Dedifferentiated amniotic fluid mesenchymal stem cell (primary cell): ENCODE measurements around the gene PKP4.

Source experiments
- DNase-seq: peaks from one replicate; pipeline ENCODE4 v3.0.0-alpha.2; 2016; ENCODE audit errors: extremely low spot score

The PKP4 gene

DNA sequence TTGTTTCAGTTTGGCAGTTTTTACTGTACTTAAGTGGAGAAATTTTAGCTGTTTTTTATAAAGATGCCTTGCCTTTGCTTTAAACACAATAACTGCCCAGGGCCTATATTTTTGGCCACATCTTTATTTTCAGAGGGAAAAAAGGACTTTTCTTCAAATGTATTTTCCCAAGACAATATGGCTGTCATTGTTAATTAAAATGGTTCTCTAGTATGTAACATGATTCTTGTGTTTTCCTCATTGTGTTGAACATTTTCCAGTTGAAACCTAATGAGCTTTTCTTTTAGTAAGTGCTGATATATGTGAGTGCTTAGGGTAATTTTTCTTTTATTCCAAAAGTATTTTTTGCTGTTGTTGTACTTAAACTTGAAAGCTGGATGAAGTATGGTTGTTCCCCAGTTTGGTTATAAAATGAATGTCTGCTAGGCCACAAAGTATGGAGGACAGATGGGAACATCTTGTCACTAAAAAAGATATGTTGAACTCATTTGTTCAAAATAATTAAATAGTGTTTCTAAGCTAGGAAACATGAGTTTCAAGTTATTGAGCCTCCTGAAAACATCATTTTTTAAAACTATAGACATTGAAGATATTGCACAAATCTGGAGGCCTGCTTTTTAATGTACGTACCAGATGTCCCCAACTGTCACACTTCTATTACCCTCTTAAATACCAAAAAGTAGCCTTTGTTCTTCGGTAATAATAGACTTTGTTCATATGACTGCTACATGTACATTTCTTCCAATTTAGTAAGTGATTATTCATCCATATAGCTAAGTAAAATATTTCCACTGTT lies 190.9 kb downstream of the PKP4 start:
- DNase-seq, result no peak

DNA sequence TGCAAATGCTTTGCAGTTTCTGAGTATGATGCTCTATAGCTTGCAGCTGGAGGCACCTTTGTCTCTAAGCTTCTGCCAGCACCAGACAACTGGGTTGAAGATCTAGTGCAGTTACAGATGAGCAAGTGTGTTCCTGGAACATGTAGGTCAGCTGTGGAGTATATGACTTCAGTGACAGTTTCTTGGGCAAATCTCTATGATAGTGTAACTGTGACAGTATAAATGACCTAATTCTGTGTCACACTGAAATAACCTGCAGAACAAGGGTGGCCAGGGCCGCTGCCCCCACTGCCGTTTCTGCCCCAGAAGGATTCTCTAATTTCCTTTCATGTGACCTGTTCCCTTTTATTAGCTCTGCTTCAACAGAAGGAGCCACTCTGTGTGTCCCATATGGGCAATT lies 193.1 kb downstream of the PKP4 start:
- DNase-seq, result no peak

DNA sequence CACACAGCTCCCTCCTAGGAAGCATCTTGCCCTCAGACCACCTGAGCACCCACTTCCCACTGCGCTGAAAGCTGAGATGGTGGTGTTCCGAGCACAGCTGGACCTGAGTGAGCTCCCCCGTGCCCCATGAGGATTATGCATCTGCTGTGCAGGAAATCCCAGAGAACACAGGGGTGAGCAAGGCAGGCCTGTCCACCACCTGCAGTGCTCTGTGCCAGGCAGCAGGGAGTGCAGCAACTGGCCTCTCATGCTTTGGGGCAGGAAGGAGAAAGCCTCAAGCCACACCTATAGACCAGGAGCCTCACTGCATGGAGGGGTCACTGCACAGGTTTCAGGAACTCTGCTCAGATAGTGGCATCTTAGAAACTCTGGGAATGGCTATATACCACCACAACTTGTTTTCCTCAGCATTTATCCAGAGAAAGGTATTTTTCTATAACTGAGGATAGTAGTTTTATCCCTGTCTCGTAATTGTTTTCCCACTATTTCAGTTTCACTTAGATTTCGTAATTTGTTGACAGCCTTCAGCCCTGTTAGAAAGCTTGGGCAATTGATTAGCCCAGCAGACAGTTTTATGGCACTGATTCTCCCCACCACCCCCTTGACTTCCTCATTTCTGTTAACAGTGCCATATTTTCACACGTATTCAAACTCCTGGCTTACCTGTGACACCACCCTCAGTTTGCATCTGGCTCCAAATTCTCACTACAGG lies 194.1 kb downstream of the PKP4 start:
- no peak for DNase-seq

DNA sequence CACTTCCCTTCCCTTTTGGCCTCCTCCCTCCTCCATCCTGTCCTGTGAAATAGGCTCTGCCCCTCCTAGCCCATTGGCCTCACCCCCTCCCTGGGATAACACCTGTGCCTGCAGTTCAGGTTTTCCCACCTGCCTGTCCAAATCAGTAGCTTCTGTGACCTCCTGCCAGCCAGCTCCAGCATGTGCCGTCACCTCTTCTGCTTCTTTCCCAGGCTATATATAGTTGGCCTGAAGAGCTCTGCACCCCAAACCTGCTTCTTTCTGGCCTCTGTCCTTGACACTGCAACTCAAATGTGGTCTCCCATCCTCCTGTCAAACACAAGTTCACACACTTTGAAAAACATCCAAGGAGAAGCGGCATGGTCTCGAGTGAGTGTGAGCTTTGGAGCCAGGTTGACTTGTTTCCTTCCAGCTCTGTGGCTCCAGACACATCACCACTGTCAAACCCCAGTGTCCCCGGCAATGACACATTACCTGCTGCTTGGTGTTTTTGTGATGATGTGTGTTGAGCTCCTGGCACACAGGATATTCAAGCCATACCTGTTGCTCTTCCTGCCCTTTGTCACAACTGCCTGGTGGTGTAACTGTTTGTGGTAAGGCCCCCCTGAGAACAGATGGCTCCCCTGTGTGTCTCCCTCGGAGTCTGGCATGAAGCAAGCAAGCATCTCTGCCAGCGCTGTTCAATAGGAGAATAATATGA lies 194.8 kb downstream of the PKP4 start:
- no peak for DNase-seq

DNA sequence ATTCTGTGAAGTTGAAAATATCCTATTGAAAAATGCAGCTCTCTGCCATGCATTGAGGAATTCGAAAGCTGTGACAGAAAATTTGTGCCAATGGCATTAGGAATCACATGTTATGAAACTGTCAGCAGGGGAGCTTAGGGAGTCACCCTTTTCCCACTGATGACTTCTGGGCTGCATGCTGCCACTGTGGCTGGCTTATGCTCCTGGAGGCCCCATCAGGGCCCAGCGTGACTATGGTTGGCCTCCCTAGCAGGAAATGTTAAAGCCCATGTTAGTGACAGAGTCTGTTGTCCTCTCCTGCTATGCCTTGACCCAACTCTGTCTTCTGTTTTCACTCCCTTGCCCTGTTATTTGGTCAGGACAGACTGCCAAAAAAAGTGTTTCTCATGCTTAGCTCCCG lies 198.9 kb downstream of the PKP4 start:
- DNase-seq, result no peak

DNA sequence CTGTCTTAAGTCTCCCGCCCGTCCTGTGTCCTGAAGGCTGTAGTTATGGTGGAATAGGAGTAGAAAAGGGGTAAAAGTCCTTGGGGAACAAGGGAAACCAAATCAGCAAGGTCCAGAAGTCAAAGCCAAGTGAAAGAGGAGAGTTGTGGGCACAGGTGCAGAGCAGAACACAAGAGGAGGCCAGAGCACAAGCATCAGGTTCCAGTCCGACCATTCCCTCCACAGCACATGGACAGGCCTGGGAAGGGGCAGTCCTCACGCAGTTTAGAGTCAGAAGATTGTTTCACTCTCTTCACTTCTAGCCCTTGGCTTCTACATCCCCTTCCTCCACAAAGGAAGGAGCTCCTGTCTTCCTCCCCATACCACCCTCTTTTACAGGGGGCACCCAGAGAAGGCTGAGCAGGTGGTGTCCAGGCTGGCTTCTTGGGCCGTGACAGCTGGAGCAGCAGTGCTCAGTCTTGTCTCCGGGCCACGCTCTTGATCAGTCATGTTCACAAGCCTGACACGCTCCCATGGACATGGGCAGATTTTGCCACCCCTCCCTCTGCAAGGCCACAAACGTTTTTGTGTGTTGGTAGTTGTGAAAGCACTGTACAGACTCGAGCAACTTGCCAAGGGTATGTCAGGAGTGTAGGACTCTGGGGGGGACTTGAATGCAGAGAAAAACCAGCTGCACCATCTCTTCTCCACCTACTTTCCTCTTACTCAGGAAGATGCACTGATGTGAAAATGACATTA lies 199.9 kb downstream of the PKP4 start:
- DNase-seq, result no peak

DNA sequence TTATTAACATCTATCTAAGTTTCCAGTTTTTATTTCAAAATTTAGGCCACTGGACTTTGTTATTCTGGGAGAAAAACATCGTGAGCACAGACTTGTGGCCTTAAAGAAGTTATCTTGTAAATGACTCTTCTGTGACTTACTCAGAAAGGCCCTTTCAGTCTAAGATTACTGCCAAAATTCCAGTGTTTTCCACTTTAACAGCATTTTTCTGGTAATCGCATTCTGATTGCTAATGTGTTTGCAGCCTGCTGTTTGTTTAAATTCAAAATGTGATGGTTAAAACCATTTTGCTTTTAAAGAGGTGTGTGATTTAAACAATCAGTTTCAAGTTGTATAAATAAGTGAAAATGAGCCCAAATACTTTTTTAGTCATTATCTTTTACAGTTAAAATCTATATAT lies 201.6 kb downstream of the PKP4 start:
- DNase-seq, result no peak

DNA sequence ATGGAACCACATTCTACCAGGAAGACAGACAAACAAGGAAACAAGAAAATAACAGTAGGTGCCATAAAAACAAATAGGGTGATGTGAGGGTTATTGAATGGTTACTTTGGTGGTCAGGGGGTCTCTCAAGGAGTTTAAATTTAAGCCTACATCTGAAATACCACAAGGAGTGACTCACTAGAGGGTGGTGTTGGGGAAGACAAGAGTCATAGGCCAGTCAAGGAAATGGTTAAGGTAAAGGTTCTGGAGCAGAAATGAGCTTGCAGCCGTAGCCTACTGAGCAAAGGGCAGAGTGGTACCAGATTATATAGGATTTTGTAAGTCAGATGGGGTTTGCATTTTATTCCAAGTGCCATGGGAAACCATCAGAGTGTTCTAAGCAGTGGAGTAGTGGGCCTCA lies 202.7 kb downstream of the PKP4 start:
- no peak for DNase-seq

DNA sequence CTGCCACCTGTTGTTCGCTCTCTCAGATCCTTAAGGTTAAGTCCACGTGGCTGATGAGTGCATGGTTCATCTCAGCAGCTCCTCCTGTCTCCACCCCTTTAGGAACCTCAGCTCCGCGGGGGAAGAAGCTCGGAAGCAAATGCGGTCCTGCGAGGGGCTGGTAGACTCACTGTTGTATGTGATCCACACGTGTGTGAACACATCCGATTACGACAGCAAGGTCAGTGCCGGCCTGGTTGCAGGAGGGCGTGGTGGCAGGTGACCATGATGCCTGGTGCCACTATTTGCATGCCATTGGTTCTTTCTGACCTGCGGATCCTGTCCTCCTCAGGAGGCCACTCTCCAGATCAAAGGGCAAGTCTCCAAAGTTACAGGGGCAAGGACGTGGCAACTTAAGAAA lies 204.5 kb downstream of the PKP4 start:
- DNase-seq, result no peak

DNA sequence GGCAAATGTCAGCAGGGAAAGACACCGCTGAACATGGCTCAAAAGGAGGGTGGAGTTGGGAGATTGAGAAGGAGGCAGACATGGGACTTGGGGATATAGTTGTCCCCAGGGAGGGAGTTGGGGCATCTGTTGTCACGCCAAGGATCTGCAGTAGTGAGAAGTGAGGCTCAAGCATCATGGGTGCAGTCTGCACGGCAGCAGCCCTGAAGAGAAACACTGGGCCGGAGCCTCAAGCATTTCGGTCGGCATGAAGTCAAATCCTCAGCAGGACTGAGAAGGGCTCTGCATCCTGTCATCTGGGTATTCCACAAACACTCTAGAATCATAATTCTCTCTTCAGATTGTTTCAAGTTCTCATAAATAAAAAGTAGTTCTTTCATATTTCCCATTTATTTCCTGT lies 205.7 kb downstream of the PKP4 start:
- no peak for DNase-seq

DNA sequence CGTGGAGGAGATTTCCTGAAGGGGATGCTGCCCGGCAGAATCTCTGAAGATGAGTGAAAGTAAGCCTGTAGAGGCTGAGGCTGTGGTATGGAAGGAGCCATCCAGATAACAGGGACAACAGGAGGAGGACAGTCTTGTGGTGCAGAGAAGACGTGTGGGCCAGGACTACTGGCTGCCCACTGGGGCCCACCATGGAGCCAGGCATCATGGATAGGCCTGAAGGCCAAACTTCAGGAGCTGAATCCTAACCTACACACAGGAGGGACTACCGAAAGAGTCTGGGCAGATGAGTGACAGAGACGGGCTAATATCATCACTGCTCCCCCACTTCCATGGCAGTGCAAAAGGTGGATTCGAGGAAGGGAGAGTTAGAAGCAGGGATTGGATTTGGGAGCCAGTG lies 207.0 kb downstream of the PKP4 start:
- DNase-seq, result no peak

DNA sequence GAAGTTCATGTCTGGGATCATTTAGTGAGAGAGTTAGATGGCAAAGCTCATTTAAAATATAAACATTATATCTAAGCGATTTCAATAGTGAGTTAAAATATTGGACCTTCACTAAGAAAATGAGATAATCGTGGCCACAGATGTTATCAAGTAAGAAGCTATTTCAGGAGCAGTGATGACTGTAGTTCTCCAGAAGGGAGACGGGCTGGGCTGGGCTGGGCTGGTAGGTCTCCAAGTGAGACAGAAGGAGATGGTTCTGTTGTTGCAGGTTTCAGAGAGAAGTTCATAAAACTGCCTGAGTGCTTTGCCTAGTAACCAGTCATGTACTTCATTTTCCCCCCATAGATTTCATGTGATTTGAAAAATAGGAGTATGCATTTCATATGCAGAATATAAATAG lies 208.2 kb downstream of the PKP4 start:
- DNase-seq, result peak; percentile 33

DNA sequence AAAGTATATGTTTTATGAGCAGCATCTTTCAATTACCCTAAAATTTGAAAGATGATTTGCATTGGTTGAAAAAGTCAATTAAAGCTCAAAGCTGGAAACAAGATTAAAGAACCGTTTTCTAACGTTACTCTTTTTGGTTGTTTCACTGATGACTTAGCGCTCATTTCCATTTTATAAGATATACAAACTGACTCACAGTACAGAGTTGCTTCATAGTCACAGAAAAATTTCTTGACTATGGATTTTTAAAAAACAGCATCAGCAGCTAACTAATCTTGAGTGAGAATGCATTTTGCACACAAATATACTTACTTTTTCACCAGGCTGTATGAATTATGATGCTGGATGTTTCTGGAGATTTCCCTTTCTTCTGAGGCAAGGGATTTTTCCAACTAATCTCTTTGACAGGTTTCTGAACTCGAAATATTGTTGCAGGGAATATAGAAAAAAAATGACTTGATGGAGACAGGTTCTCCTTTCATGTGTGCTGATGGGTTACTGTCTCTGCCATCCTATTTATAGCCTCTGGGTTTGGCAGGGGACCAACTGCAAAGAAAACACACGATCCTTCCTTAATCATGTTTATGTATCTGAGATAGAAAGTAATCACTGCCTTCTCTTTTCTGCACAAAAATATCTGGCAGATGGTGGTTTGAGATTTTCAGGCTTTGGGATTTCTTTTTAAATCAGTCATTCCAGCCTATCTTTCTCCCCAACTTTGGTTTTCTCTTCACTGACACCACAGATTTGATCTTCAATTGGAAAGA lies 209.0 kb downstream of the PKP4 start:
- DNase-seq, result peak; percentile 25

DNA sequence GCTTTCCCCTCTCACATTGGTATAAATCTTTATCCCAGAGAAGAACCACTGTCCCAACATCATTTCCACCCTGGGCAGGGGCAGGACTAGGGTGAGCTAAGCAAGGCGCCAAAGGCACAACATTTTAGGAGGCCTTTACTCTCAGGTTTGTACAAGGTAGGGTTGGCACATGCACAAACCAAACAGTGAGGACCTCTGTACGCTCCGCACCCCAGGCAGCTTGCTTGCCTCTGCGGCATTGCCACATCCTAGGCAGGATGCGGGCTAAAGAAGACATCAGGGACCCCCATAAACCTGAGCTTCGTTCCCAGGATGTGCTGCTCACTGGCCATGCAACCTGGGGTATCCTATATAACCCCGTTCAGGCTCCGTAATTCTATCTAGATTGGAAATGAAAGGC lies 210.2 kb downstream of the PKP4 start:
- no peak for DNase-seq

DNA sequence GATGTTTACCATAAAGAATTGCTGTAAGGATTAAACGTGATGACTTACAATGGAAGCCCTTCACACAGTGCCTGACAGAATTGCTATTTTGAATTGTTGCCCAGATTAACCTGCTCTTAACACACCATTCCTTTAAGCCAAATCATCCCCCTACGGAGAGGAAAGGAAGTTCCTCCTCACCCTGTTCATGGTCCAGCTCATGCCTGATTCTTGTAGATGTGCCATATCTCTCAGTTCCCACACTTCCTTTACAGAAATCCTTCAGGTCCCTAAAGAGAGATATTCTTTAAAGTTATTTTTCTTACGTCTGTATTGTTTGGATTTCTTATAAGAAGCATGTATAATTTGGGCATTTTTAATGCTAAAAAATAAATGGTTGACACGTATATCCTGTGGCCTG lies 210.8 kb downstream of the PKP4 start:
- no peak for DNase-seq

DNA sequence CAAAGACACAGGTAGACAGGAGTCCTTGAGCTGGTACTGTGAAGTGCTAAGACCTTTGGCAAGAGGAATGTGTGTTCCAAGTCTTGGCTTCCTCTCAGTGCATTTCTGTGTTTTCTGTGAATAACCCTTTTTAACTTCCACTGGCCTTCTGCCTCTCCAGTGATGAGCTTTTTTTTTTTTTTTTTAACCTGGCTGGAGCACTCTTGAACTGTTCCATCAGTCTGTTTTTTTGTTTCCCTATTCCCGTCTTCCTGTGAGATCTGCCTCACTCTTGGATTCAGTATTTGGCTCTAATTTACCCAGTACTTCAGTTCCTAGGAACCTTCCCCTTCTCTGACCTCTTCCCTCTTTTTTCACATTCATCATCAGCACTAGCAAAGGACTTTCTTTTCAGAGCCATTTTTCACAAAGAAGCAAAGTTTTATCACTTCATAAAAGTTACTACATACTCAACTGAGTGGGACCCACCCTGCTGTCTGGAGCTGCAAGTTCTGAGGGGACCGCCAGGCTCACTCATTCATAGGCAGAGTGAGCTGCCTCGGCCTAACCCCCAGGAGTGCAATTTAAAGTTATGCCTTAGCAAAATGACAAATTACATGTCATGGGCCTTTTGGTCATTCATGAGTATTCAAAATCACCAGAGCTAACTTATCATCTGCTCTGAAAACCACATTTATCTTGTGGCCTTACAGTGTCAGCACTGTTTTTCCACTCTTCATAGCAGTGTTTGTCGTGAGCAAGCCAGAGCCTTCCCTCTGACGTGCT lies 211.4 kb downstream of the PKP4 start:
- no peak for DNase-seq

DNA sequence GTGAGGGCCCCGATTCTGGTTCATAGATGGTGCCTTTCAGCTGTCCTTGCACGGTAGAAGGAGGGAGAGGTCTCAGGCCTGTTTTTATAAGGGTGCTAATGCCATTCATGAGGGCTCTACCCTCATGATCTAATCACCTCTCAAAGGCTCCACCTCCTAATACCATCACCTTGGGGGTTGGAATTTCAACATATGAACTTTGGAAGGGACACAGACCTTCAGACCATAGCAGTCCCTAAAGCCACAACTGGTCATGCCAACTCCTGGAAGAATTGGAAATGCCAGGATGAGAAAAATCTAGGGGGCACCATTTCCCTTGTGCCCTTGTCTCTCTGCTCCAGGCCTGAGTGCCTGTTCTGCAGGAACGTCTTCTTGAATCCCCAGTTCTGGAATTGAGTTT lies 213.5 kb downstream of the PKP4 start:
- no peak for DNase-seq

DNA sequence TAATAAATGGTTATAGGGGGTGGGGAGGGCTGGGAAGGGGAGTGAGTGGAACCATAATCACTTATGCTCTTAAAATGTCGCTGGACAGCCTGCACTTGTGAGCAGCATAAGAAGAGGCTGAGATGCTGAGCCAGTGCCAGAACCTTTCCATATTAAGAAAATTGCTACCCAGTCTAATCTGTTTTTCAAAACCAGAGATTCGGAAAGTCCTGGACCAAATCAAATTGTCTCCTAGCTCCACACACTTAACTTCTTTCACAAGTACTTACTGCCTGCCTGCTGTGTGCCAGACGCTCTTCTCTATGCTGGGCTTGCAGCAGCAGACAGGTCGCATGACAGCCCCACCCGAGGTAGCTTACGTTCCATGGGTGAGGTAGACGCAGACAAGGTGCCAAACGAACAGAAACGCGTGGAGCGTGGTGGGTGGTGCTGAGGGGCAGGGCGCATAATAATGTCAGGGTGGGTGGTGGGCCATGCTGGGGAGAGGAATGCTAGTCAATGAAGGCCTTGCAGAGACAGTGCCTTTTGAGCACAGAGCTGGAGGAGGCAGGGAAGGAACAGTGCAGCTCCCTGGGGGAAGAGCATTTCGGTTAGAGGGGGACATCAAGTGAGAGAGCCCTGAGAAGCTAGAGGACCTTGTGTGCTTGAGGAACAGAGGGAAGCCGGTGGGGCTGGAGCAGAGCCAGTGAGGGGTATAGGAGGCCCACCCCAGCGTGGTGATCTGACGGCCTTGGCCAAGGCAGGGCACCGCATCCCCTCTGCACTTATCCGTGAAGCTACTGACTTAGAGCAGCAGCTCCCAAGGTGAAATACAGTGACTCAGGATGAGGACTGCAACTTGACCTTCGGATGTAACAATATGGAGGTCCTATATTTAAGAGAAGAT lies 214.9 kb downstream of the PKP4 start:
- no peak for DNase-seq

DNA sequence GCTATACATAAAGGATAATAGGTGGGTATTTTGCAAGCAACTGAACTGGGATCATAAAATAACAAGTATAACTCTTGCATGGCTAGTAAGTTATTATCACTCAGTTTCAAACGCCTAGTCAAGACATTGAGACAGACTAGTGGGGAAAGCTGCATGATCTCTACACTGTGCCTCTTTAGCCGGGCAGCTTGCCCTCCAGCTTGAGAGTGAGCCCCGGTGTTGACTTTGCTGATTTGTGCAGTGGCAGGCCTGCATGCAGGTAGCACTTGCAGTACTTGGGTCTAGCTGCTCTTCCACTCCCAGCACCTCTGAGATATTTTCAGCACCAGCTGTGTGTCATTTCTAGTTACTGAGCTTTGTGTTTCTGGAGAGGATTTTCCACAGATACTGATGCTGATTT lies 219.5 kb downstream of the PKP4 start:
- DNase-seq, result no peak

DNA sequence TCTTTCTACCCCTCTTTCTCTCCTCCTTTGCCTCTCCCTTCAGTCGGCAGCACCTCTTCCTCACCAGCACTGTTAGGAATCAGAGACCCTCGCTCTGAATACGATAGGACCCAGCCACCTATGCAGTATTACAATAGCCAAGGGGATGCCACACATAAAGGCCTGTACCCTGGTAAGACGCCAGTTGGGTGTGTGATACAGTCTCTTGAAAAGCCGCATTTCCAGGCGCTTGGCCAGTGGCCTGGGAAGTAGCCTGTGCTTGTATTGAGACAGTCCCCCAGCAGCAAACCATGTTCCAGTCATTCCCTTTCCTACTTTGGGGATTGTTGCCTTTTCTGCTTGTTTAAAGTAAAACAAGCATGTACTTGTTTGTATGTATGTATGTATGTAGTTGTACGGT lies 219.9 kb downstream of the PKP4 start:
- no peak for DNase-seq
